ENCODE measurements around the gene SELENOI.
A peak's percentile ranks its signal among the peaks of the same experiment; 100 is the strongest.
"Not testable (repeated sequence)": the region's sequence is repeated elsewhere in the genome, so short reads cannot be mapped to it uniquely, and the experiment has no call there.

The SELENOI gene

GRCh38 chr2:26326514-26326913 is 19.4 kb upstream of the SELENOI start:
- no peak for DNase-seq (ENCODE audit: extremely low read depth in 1 of 2, low read depth in 1 of 2)

DNA sequence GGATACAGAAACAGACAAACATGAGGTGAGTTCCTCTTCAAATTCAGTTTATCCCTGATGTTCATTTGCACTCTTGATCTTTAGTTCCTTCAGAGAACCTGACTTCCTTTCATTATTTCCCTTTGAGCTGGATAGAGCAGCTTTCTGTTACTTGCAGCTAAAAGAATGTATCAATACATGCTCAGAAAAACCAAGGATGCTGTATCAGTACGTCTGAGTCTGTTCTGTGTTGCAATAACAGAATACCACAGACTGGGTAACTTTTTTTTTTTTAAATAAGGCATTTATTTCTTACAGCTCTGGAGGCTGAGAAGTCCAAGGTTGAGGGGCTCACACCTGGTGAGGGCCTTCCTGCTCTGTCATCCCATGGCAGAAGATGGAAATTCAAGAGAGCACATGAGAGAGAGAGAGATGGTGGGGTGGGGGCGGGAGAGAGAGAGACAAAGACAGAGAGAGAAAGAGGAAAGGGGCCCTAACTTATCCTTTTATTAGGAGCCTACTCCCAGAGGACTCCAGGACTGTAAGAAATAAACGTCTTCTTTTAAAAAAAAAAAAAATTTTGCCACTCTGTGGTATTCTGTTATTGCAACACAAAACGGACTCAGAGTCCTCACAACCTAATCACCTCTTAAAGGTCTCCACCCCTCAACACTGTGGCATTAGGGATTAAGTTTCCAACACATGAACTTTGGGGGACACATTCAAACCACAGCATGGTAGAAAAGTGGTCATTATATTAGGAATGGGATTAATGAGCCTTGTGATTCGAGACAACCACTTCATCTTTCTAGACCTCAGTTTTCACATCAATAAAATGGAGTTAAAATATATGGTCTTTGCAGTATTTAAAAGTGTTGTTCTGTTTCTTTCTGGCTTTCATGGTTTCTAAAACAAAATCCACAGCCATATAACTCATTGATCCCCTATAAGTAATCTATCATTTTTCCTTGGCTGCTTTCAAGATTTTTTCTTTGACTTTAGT is 18.4 kb upstream of the SELENOI start:
- DNase-seq (ENCODE audit: extremely low read depth in 1 of 2, low read depth in 1 of 2) = no peak

GRCh38 chr2:26329083-26329482 is 16.9 kb upstream of the SELENOI start:
- DNase-seq (ENCODE audit: extremely low read depth in 1 of 2, low read depth in 1 of 2) = not testable (repeated sequence)

GRCh38 chr2:26330114-26330549 is 15.8 kb upstream of the SELENOI start:
- DNase-seq (ENCODE audit: extremely low read depth in 1 of 2, low read depth in 1 of 2) = peak in 1 of 2 donors; percentile 72

DNA sequence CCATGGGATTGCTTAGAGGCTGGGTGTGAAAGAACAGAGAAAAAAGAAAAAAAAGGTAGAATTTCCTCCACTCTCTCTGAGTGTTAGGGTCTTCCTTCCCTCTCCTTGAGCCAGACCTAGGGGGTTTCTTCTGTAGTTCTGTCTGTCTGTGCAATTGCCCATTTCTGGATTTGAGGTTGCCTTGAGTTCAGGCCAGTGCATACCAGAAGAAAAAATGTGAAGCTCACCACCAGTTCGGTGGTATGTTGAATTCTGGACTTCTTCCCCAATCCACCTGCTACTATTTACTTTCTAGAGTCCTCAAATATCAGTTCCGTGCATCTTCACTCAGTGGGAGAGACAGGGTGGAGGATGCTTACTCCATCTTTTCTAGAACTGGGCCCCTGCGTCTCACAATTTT is 15.3 kb upstream of the SELENOI start:
- no peak for DNase-seq (ENCODE audit: extremely low read depth in 1 of 2, low read depth in 1 of 2)

GRCh38 chr2:26331321-26331720 is 14.6 kb upstream of the SELENOI start:
- DNase-seq (ENCODE audit: extremely low read depth in 1 of 2, low read depth in 1 of 2) = not testable (repeated sequence)

GRCh38 chr2:26333293-26333692 is 12.7 kb upstream of the SELENOI start:
- no peak for DNase-seq (ENCODE audit: extremely low read depth in 1 of 2, low read depth in 1 of 2)

- DNase-seq (ENCODE audit: extremely low read depth in 1 of 2, low read depth in 1 of 2) = no peak
These were observed 10.7 kb upstream of the SELENOI start for GRCh38 chr2:26335231-26335630.

GRCh38 chr2:26336719-26337118 is 9.2 kb upstream of the SELENOI start:
- DNase-seq (ENCODE audit: extremely low read depth in 1 of 2, low read depth in 1 of 2) = no peak

- DNase-seq (ENCODE audit: extremely low read depth in 1 of 2, low read depth in 1 of 2) = no peak
These were observed 8.6 kb upstream of the SELENOI start for GRCh38 chr2:26337298-26337697.

DNA sequence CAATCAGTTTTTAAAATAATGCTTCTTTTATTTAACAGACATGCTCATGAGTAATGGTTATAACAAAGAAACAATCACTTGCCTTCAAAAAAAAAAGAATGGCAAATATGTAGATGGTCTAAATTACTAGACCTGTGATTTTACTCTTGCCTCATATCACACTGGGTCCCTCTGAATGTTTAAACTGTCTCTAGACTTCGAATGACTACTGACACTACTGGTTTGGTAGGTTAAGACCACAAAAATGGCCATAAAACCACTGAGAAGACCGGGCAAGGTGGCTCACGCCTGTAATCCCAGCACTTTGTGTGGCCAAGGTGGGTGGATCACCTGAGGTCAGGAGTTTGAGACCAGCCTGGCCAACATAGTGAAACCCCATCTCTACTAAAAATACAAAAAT is 5.1 kb upstream of the SELENOI start:
- no peak for DNase-seq (ENCODE audit: extremely low read depth in 1 of 2, low read depth in 1 of 2)

DNA sequence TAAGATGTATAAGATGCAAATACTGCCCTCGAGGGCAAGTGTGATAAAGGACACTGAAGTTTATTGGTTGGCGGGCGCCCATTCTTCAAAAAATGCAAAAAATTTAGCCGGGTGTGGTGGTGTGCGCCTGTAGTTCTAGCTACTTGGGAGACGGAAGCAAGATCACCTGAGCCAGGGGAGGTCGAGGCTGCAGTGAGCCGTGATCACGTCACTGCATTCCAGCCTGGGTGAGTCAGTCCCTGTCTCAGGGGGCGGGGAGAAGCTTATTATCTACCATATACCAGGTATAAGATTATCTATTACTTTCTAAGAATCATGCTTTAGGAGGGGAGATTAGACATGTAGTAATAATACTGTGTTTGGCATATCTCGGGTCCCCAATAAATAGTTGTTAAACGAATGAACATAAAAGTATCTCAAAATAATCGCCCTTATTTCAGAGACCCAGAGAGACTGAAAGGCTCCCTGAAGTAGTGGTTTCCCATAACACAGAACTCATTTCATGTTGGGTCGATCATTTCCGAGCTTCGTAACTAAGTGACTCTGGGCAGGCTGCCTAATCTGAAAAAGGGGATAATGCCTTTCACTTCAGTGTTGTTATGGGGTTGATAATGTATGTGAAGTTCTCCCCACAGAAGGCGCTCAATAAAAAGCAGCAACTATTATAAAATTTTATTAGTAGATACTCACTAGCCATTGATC is 1.2 kb upstream of the SELENOI start:
- DNase-seq (ENCODE audit: extremely low read depth in 1 of 2, low read depth in 1 of 2) = no peak

DNA sequence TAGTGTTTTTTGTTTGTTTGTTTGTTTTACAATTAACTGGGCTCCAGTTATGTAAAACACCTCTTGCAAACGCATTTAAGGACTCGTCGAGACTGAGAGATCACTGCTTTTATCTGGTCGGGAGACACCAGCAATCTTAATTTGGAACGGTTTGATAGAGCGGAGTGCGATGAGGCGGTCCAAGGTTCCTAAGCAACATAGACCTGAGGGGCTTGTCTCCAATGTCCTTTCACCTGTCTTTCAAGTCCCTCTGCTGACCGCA is 729 bp upstream of the SELENOI start:
- DNase-seq (ENCODE audit: extremely low read depth in 1 of 2, low read depth in 1 of 2) = no peak

- DNase-seq (ENCODE audit: extremely low read depth in 1 of 2, low read depth in 1 of 2) = peak in 1 of 2 donors; percentile 22
These were observed 611 bp downstream of the SELENOI start, which contains the start of gene ADGRF3 for GRCh38 chr2:26346454-26347053. Gene ADGRF3, minus strand, starts transcription at chr2:26346789. Its CDS starts 555 bp downstream, at chr2:26346234.

GRCh38 chr2:26347286-26347865 is 1.4 kb downstream of the SELENOI start:
- DNase-seq (ENCODE audit: extremely low read depth in 1 of 2, low read depth in 1 of 2) = no peak

- DNase-seq (ENCODE audit: extremely low read depth in 1 of 2, low read depth in 1 of 2) = no peak
These were observed 3.7 kb downstream of the SELENOI start for GRCh38 chr2:26349690-26350089.

DNA sequence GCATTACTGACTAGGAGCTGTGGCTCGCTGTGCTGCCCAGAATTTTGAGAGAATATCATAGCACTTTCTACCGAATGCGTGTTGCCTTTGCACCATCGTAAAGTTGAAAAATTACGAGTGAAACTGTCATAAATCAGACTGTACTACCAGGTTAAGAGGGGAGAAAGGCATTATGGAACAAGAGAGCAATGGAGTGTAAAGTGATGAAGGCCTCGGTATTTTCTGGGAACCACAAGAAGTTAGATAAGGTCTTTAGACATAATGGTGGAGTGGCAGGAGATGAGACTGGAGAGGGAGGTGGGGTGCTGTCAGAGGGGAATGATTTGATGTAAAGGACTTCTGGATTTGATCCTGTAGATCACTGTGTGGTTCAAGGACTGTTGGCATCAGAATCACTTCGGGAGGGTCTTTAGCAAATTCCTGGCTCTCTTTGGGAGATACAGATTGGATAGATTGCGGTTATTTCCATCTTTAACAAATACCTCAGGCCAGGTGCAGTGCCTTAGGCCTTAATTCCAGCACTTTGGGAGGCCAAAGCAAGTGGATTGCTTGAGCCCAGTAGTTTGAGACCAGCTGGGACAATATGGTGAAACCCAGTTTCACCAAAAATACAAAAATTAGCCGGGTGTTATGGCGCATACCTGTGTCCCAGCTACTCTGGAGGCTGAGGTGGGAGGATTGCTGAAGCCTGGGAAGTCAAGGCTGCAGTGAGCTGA is 5.6 kb downstream of the SELENOI start:
- no peak for DNase-seq (ENCODE audit: extremely low read depth in 1 of 2, low read depth in 1 of 2)

DNA sequence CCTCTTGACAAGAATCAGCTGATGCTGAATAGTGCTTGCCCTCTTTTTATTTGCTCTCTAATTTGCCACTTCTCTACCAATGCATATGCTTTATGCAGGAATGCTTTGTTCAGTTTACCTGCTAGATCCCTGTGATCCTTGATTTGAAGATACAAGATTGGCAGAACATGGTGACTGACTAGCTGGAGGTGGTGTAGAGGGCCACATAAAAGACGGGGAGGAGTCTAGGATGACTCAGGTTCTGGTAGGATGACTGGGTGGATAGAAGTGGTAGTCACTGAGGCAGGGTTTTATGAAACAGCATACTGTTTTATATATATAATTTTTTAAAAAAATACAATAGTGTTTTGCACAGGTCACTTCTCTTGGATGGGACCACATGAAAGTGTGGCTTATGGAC is 6.9 kb downstream of the SELENOI start:
- DNase-seq (ENCODE audit: extremely low read depth in 1 of 2, low read depth in 1 of 2) = no peak

DNA sequence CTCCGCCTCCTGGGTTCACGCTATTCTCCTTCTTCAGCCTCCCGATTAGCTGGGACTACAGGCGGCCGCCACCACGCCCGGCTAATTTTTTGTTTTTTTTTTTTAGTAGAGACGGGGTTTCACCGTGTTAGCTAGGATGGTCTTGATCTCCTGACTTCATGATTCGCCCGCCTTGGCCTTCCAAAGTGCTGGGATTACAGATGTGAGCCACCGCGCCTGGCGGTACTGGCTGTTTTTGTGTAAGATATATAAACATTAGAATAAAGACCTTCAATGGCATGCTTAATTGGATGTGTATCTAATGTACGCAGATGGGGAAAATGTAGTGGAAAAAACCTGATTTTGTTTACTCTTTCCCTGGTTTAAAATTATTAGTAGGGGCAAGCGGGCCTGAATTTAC is 8.5 kb downstream of the SELENOI start:
- DNase-seq (ENCODE audit: extremely low read depth in 1 of 2, low read depth in 1 of 2) = not testable (repeated sequence)

Measured in activated CD8-positive, alpha-beta memory T cell treated with anti-CD3 and anti-CD28 coated beads for 1 hour (primary cell).